Epidermal melanocyte (primary cell): ENCODE measurements around the gene TCHP.
"Not testable (repeated sequence)": the region's sequence is repeated elsewhere in the genome, so short reads cannot be mapped to it uniquely, and the experiment has no call there.

ENCODE experiments used
- DNase-seq: peaks from one replicate; pipeline ENCODE4 v3.0.0; 2011; ENCODE audit warnings: low spot score; ENCODE audit not compliant: insufficient read length

TCHP gene

GRCh38 chr12:109899783-109900751, at the start of gene TCHP:
Gene TCHP (plus strand): TSS chr12:109900274. CDS start chr12:109903027, 2,753 bp downstream.
- DNase-seq: peak; percentile 98

GRCh38 chr12:109850518-109850917, 49.6 kb upstream of the TCHP start:
- not testable (repeated sequence) for DNase-seq

- no peak for DNase-seq
Measured at GRCh38 chr12:109855377-109855776, 44.7 kb upstream of the TCHP start.

GRCh38 chr12:109857715-109858114, 42.4 kb upstream of the TCHP start:
- no peak for DNase-seq

GRCh38 chr12:109858764-109859163, 41.3 kb upstream of the TCHP start:
- DNase-seq: no peak

- DNase-seq: no peak
Measured at GRCh38 chr12:109860977-109861376, 39.1 kb upstream of the TCHP start.

GRCh38 chr12:109861689-109862314, 38.3 kb upstream of the TCHP start:
- DNase-seq: no peak

GRCh38 chr12:109862491-109862890, 37.6 kb upstream of the TCHP start:
- DNase-seq: not testable (repeated sequence)

- no peak for DNase-seq
Measured at GRCh38 chr12:109863847-109864712, 36.0 kb upstream of the TCHP start.

- DNase-seq: no peak
Measured at GRCh38 chr12:109864916-109865315, 35.2 kb upstream of the TCHP start.

GRCh38 chr12:109868182-109869051, 31.7 kb upstream of the TCHP start:
- DNase-seq: no peak

GRCh38 chr12:109870648-109871047, 29.4 kb upstream of the TCHP start:
- no peak for DNase-seq

- DNase-seq: no peak
Measured at GRCh38 chr12:109871668-109872314, 28.3 kb upstream of the TCHP start.

- DNase-seq: no peak
Measured at GRCh38 chr12:109873653-109874052, 26.4 kb upstream of the TCHP start.

- no peak for DNase-seq
Measured at GRCh38 chr12:109875572-109876131, 24.4 kb upstream of the TCHP start.

- DNase-seq: no peak
Measured at GRCh38 chr12:109876406-109876805, 23.7 kb upstream of the TCHP start.

GRCh38 chr12:109877504-109878246, 22.4 kb upstream of the TCHP start:
- DNase-seq: no peak

- DNase-seq: no peak
Measured at GRCh38 chr12:109878247-109878625, 21.8 kb upstream of the TCHP start.

- no peak for DNase-seq
Measured at GRCh38 chr12:109878749-109879148, 21.3 kb upstream of the TCHP start.
